GM18861 (cell line): Measurements from ENCODE around the gene LYST.
"Not testable (repeated sequence)": the region's sequence is repeated elsewhere in the genome, so short reads cannot be mapped to it uniquely, and the experiment has no call there.

Source experiments
- ATAC-seq: cut with Tn5 transposase; IDR thresholded peaks from one replicate; pipeline ENCODE4 v1.9.1; 2021; ENCODE audit not compliant: unreplicated experiment

The LYST gene

DNA sequence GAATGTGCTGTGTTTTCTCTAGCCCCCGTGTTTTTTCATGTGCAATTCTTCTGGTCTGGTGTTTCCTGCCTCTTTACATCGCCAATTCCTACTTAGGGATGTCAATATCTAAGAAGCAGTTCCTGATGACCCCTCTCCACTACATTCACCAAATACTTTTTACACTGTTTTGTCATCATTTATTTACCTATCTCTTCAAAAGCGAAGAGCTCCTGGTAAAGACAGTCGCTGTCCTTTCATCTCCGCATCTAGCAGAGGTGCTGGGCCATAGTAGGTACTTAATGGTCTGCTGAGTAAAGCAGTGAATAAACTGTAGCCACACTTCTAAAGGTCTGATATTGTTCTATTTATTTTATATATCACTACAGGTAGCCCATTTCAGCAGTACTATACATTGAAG lies 43.0 kb downstream of the LYST start:
- ATAC-seq = no peak

GRCh38 chr1:235822685-235823084 lies 44.0 kb downstream of the LYST start:
- ATAC-seq = no peak

DNA sequence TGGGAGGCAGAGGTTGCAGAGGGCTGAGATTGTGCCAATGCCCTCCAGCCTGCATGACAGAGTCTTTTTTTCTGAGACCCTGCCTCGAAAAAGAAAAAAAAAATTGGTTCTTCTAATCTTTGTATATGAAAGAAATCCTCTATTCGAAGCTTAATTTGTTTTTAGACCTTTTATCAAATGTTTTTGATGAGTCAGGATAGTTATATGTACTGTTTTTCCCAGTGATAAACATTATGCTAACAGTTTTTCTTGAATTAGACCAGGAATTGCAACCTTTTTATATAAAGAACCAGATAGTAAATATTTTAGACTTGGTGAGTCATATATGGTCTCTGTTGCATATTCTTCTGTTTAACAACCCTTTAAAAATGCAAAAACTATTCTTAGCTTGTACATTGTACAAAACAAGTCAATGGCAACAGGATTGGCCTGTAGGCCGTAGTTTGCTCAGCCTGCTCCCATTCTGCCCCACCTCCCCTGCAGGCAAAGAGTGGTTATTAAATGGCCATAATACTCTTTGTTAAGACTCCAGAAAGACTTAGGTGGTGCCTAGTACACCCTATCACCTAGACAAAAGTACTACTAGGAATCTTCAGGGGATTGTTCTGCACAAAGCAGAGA lies 45.2 kb downstream of the LYST start:
- no peak for ATAC-seq

- ATAC-seq = no peak
These were observed 46.6 kb downstream of the LYST start for GRCh38 chr1:235820061-235820460.

GRCh38 chr1:235818632-235819136 lies 48.0 kb downstream of the LYST start:
- ATAC-seq = no peak

DNA sequence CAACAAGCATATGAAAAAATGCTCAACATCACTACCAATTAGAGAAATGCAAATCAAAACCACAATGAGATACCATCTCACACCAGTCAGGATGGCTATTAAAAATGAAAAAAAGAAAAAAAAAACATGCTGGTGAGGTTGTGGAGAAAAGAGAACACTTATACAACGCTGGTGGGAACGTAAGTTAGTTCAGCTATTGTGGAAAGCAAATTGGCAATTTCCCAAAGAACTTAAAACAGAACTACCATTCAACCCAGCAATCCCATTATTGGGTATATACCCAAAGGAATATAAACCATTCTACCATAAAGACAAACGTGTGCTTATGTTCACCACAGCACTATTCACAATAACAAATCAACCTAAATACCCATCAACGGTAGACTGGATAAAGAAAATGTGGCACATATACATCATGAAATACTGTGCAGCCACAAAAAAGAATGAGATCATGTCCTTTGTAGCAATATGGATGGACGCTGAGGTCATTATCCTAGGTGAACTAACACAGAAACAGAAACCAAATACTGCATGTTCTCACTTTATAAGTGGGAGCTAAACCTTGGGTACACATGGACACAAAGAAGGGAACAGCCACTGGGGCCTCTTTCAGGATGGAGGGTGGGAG lies 49.5 kb downstream of the LYST start:
- ATAC-seq = no peak

DNA sequence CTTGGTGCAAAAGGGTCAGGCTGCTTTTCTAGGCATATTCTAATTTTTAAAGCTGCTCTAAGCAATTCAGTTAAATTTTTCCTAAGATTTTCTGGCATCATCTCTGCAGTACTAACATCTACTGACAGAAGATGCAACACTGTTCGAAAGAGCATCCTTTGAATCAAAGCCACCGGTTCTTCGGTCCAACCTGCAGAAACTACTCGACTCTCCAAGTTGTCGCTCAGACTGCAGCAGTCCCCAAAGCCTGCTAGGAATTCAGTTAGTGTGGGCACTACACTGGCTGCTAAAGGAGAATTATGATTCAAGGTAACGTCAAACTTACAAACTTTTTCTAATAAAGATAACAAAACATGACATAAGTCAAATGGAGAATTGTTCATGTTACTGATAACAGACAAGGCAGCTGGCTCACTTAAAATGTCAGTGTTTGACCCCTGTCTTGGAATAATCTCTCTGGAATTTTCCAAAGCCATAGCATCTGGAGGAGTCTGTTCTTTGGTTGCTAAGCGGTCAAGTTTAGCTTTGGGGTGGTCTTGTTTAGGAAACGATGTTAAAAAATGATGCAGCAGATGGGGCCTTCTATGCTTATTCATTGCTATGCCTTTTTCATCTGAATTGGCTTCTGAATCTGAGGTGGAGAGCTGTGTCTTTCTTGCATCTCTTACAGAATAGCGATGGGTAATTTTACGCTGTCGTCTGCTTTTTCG lies 56.9 kb downstream of the LYST start:
- ATAC-seq = no peak

GRCh38 chr1:235808223-235808622 lies 58.5 kb downstream of the LYST start:
- ATAC-seq = no peak

GRCh38 chr1:235806123-235806522 lies 60.6 kb downstream of the LYST start:
- no peak for ATAC-seq

GRCh38 chr1:235802573-235803346 lies 63.9 kb downstream of the LYST start:
- ATAC-seq = no peak

GRCh38 chr1:235799264-235799663 lies 67.4 kb downstream of the LYST start:
- ATAC-seq = no peak

GRCh38 chr1:235791532-235792060 lies 75.1 kb downstream of the LYST start:
- ATAC-seq = no peak

DNA sequence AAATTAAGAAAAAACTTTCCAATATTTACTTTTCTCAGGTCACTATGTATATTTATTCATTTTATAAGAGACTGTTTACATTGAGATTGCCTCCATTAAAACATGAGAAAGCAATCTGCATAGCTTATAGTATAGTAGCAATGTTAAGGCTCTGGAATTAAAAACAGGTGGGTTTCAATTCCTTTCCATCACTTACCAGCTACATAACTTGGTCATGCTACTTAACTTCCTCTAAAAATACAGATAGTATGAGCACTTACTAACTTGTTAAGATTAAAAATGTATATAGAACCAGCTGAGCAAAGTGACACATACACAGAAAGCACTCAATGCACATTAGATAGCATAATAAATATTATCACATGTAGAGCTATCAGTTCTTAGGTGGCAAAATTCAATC lies 76.6 kb downstream of the LYST start:
- ATAC-seq = no peak

- ATAC-seq = not testable (repeated sequence)
These were observed 80.3 kb downstream of the LYST start for GRCh38 chr1:235786227-235786898.

GRCh38 chr1:235784950-235785349 lies 81.8 kb downstream of the LYST start:
- ATAC-seq = no peak

DNA sequence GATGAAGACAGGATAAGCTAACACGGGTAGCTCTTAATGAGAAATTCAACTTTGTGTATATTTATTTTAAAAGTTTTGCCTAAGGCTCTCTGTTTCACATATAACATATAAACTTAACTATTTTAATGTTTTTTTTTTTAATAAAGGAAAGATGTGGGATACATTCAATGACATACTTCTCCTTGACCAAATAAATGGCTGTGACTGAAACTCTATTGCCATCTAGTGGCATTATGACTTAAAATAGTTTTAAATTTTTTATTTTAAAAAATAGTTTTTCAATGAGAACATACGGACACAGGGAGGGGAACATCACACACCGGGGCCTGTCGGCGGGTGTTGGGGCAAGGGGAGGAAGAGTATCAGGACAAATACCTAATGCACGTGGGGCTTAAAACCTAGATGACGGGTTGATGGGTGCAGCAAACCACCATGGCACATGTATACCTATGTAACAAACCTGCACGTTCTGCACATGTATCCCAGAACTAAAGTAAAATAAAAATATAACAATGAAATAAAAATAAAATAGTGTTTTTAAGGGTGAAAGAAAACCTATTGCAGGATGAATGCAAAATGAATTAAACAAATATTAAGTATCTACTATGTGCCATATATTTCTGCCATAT lies 83.4 kb downstream of the LYST start:
- ATAC-seq = no peak

DNA sequence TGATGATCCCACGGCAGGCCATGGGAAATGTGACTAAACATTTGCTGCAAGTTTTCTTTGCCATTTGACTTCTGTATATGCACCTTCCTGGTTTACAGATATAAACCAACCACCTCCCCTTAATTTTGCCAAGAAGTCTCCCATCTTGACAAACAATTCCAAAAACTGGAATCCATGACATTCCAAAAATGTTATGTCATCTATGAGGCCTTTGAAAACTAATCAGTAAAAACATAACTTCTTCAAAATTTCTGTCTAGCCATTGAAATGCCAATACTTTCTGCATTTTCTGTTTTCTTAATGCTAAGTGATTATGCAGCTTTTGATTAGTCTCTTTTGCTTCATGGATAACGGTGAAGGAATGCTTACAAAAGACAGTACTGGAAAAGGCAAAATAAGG lies 84.1 kb downstream of the LYST start:
- no peak for ATAC-seq

GRCh38 chr1:235781807-235782206 lies 84.9 kb downstream of the LYST start:
- ATAC-seq = no peak

GRCh38 chr1:235779770-235780169 lies 86.9 kb downstream of the LYST start:
- no peak for ATAC-seq

DNA sequence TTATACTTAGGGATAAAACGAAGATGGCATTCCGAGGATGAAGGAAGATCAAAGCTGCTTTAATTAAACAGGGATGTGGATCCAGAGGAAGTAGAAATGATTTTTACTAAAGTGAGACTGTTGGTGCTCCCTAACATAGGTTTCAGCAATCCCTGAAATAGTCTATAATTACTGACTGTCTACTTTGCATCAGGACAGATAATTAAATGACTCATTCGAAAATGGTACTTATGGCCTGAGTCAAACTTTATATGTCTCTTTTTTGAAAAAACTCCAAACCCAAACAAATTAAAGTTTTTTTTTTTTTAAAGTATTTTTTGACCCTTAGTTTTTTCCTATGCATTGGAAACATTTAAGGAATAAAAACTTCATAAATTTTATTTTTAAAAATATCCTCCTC lies 90.3 kb downstream of the LYST start:
- ATAC-seq = no peak
